ENCODE data around the gene ERC1.

Gene ERC1

GRCh38 chr12:1531654-1532374, 540.8 kb downstream of the ERC1 start:
- Histone ChIP-seq H3K4me1 (ENCODE audit: insufficient read depth, low read length) (no peaks in the 10 kb centered on the region), H3K9me3 (ENCODE audit: control insufficient read depth, insufficient read depth, low read length) (no peaks in the 10 kb centered on the region), H3K9ac (ENCODE audit: low read depth, low read length) (peak overlapping the region; percentile 67; the same call in 1 of the 2 replicates), H3K36me3 (ENCODE audit: insufficient read depth, low read length) (no peaks in the 10 kb centered on the region)

- no peaks in the 10 kb centered on the region for H3K36me3 ChIP-seq (ENCODE audit: insufficient read depth, low read length)
- no peaks in the 10 kb centered on the region for H3K4me1 ChIP-seq (ENCODE audit: insufficient read depth, low read length)
- no peak overlapping the region for H3K9ac ChIP-seq (ENCODE audit: low read depth, low read length)
- no peaks in the 10 kb centered on the region for H3K9me3 ChIP-seq (ENCODE audit: control insufficient read depth, insufficient read depth, low read length)
Observed at GRCh38 chr12:1532375-1533165, 541.5 kb downstream of the ERC1 start.

- no peak overlapping the region for H3K9ac ChIP-seq (ENCODE audit: low read depth, low read length)
- H3K9me3 ChIP-seq (ENCODE audit: control insufficient read depth, insufficient read depth, low read length), result no peaks in the 10 kb centered on the region
- no peaks in the 10 kb centered on the region for H3K36me3 ChIP-seq (ENCODE audit: insufficient read depth, low read length)
- H3K4me1 ChIP-seq (ENCODE audit: insufficient read depth, low read length), result no peaks in the 10 kb centered on the region
Observed at GRCh38 chr12:1533205-1533601, 542.2 kb downstream of the ERC1 start.

GRCh38 chr12:1533602-1534304, 542.7 kb downstream of the ERC1 start:
- no peaks in the 10 kb centered on the region for H3K4me1 ChIP-seq (ENCODE audit: insufficient read depth, low read length)
- no peaks in the 10 kb centered on the region for H3K9me3 ChIP-seq (ENCODE audit: control insufficient read depth, insufficient read depth, low read length)
- H3K36me3 ChIP-seq (ENCODE audit: insufficient read depth, low read length), result no peaks in the 10 kb centered on the region
- H3K9ac ChIP-seq (ENCODE audit: low read depth, low read length), result no peak overlapping the region

GRCh38 chr12:1534748-1535147, 543.7 kb downstream of the ERC1 start:
- H3K9ac ChIP-seq (ENCODE audit: low read depth, low read length), result no peak overlapping the region
- H3K4me1 ChIP-seq (ENCODE audit: insufficient read depth, low read length), result no peaks in the 10 kb centered on the region
- H3K9me3 ChIP-seq (ENCODE audit: control insufficient read depth, insufficient read depth, low read length), result no peaks in the 10 kb centered on the region
- H3K36me3 ChIP-seq (ENCODE audit: insufficient read depth, low read length), result no peaks in the 10 kb centered on the region

GRCh38 chr12:1536817-1537216, 545.8 kb downstream of the ERC1 start:
- Histone ChIP-seq H3K9me3 (ENCODE audit: control insufficient read depth, insufficient read depth, low read length) (no peaks in the 10 kb centered on the region), H3K36me3 (ENCODE audit: insufficient read depth, low read length) (no peaks in the 10 kb centered on the region), H3K9ac (ENCODE audit: low read depth, low read length) (no peak overlapping the region), H3K4me1 (ENCODE audit: insufficient read depth, low read length) (no peaks in the 10 kb centered on the region)

- Histone ChIP-seq H3K9ac (ENCODE audit: low read depth, low read length) (no peak overlapping the region), H3K36me3 (ENCODE audit: insufficient read depth, low read length) (no peaks in the 10 kb centered on the region), H3K9me3 (ENCODE audit: control insufficient read depth, insufficient read depth, low read length) (no peaks in the 10 kb centered on the region), H3K4me1 (ENCODE audit: insufficient read depth, low read length) (no peaks in the 10 kb centered on the region)
Observed at GRCh38 chr12:1539135-1539534, 548.1 kb downstream of the ERC1 start.

GRCh38 chr12:1540690-1541089, 549.7 kb downstream of the ERC1 start:
- Histone ChIP-seq H3K36me3 (ENCODE audit: insufficient read depth, low read length) (no peaks in the 10 kb centered on the region), H3K4me1 (ENCODE audit: insufficient read depth, low read length) (no peaks in the 10 kb centered on the region), H3K9ac (ENCODE audit: low read depth, low read length) (no peak overlapping the region), H3K9me3 (ENCODE audit: control insufficient read depth, insufficient read depth, low read length) (no peaks in the 10 kb centered on the region)

GRCh38 chr12:1542599-1542998, 551.6 kb downstream of the ERC1 start:
- no peak overlapping the region for H3K9ac ChIP-seq (ENCODE audit: low read depth, low read length)
- H3K4me1 ChIP-seq (ENCODE audit: insufficient read depth, low read length), result no peaks in the 10 kb centered on the region
- no peaks in the 10 kb centered on the region for H3K9me3 ChIP-seq (ENCODE audit: control insufficient read depth, insufficient read depth, low read length)
- H3K36me3 ChIP-seq (ENCODE audit: insufficient read depth, low read length), result no peaks in the 10 kb centered on the region

- Histone ChIP-seq H3K36me3 (ENCODE audit: insufficient read depth, low read length) (no peaks in the 10 kb centered on the region), H3K4me1 (ENCODE audit: insufficient read depth, low read length) (no peaks in the 10 kb centered on the region), H3K9me3 (ENCODE audit: control insufficient read depth, insufficient read depth, low read length) (no peaks in the 10 kb centered on the region), H3K9ac (ENCODE audit: low read depth, low read length) (no peak overlapping the region)
Observed at GRCh38 chr12:1544996-1545700, 554.1 kb downstream of the ERC1 start.

Measured in ES-I3 (cell line).